CD4-positive, CD25-positive, alpha-beta regulatory T cell (primary cell): ENCODE measurements around the gene CHN1. TPM values are rescaled to one million over a fixed set of nuclear protein-coding genes. Genes with fewer than 3 reads are reported as not detected.

Source experiments
- ATAC-seq, 2 donors: fragments of 150-1000 bp; cut with Tn5 transposase; one replicate each; pipeline ENCODE4 v1.10.0; 2021; ENCODE audit warnings: low read depth in 2 of 2, moderate number of reproducible peaks in 2 of 2, moderate library complexity in 1 of 2
- DNase-seq, 3 donors: peaks; one replicate each; pipeline versions ENCODE4 v3.0.0 to v3.0.0-alpha.2; 2012 to 2022; ENCODE audit warnings: mixed read lengths in 1 of 3
- H3K27ac ChIP-seq: one replicate; pipeline ENCODE4 v1.7.0; 2013; ENCODE audit warnings: mild to moderate bottlenecking, low read length; ENCODE audit not compliant: insufficient read depth, poor library complexity, severe bottlenecking
- H3K27me3 ChIP-seq: one replicate; pipeline ENCODE4 v1.7.0; 2013; ENCODE audit warnings: low read length; ENCODE audit not compliant: control insufficient read depth, insufficient read depth
- H3K36me3 ChIP-seq: one replicate; pipeline ENCODE4 v1.7.0; 2013; ENCODE audit warnings: mild to moderate bottlenecking, low read length, moderate library complexity; ENCODE audit not compliant: control insufficient read depth, insufficient read depth
- H3K4me1 ChIP-seq: 2 replicates; pipeline ENCODE4 v1.7.0; 2013; ENCODE audit warnings: mild to moderate bottlenecking, low read length; ENCODE audit not compliant: insufficient read depth, control insufficient read depth, poor library complexity, severe bottlenecking
- H3K4me3 ChIP-seq: one replicate; pipeline ENCODE4 v1.7.0; 2013; ENCODE audit warnings: low read depth, mild to moderate bottlenecking, low read length, moderate library complexity
- H3K9me3 ChIP-seq, 2 experiments: 1 replicate in 1 of 2; 2 replicates in 1 of 2; pipeline ENCODE4 v1.7.0; 2013; ENCODE audit warnings: low read length in 2 of 2, mild to moderate bottlenecking in 1 of 2, moderate library complexity in 1 of 2; ENCODE audit not compliant: control insufficient read depth in 2 of 2
- H3K27ac Mint-ChIP-seq, 3 donors: one replicate each; pipeline ENCODE4 v1.8.0; 2020 to 2022; ENCODE audit warnings: mild to moderate bottlenecking in 3 of 3, mixed read lengths in 3 of 3, moderate library complexity in 2 of 3
- H3K27me3 Mint-ChIP-seq: one replicate; pipeline ENCODE4 v1.8.0; 2022; ENCODE audit warnings: mild to moderate bottlenecking, mixed read lengths
- H3K36me3 Mint-ChIP-seq: one replicate; pipeline ENCODE4 v1.8.0; 2020; ENCODE audit warnings: mixed read lengths
- H3K4me1 Mint-ChIP-seq, 4 donors: one replicate each; pipeline ENCODE4 v1.8.0; 2020 to 2022; ENCODE audit warnings: mixed read lengths in 4 of 4, mild to moderate bottlenecking in 1 of 4
- H3K4me3 Mint-ChIP-seq, 4 donors: one replicate each; pipeline ENCODE4 v1.8.0; 2020 to 2022; ENCODE audit warnings: mild to moderate bottlenecking in 4 of 4, mixed read lengths in 4 of 4, moderate library complexity in 3 of 4
- H3K9me3 Mint-ChIP-seq, 7 donors: one replicate each; pipeline ENCODE4 v1.8.0; 2020 to 2022; ENCODE audit warnings: mixed read lengths in 7 of 7, mild to moderate bottlenecking in 3 of 7, moderate library complexity in 2 of 7
- polyA plus RNA-seq, 4 donors: library from polyadenylated mRNA; unstranded; fragments of 300-500 nt; fragmentation: Illumina TruSeq; gene quantifications; one replicate each; pipeline ENCODE4 v1.2.3, GENCODE V29; 2021
- total RNA-seq: library from RNA; stranded (reverse); gene quantifications from one replicate; pipeline ENCODE4 v1.2.3, GENCODE V29; 2022

CHN1 gene
- total and polyA plus RNA-seq, 5 donors from 2014 or later = 6.6 to 17.9 (median 12.0) TPM

DNA sequence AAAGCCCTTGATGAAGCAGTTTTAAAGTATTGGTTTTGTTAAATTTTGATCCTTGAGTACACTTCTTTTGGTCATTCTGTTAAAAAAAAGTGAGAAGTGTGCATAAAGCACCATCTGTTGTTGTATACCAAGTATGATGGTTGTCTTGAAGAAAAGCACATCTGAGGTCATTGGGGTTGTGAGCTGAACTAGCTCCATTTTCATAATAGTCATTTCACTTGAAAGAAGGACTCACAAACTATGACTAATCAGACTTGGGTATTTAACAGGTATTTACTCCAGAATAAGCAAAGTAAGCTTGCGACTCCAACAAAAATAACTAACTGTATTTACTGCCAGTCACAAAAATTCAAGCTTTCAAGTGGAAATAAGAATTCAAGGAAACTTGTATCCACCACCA lies 35.1 kb downstream of the CHN1 start:
- H3K4me1 Mint-ChIP-seq = peaks cover 0 to 13% (median 2%) of the 10 kb centered on the region in 4 donors
- no peaks in the 10 kb centered on the region for H3K36me3 Mint-ChIP-seq
- no peaks in the 10 kb centered on the region for H3K9me3 Mint-ChIP-seq
- H3K4me1 ChIP-seq = no peaks in the 10 kb centered on the region
- no peak overlapping the region for H3K4me3 Mint-ChIP-seq
- H3K27ac Mint-ChIP-seq = no peak overlapping the region
- H3K9me3 ChIP-seq = no peaks in the 10 kb centered on the region
- ATAC-seq (no peak), DNase-seq (no peak)
- no peak overlapping the region for H3K4me3 ChIP-seq
- H3K36me3 ChIP-seq = no peaks in the 10 kb centered on the region
- H3K27me3 Mint-ChIP-seq = no peaks in the 10 kb centered on the region
- peaks cover 1% of the 10 kb centered on the region for H3K27me3 ChIP-seq
- no peak overlapping the region for H3K27ac ChIP-seq

DNA sequence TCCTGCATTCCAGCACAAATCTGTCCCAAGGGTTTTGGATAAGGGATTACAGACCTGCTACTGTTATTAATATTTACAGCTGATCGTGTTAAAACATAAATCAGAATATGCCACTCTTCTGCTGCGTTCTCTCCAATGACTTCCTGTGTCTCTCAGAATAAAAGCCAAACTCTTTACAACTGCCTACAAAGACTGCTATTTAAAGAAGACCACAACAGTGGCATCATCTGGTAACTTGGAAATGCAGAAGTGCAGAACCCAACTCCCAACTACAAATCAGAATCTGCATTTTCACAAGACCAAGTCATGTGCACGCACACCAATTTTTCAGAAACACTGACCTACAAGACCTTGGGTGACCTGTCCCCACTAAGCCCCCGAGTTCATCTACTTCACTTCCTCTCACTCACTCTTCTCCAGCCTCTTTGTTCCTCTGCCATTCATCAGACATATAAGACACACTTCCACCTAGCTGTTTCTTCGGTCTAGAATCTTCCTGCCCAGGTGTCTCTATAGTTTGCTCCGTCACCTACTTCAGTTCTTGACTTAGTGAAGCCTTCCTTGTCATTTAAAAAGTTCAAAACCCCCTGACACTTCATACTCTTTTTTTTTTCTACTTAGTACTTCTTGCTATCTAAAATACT lies 36.0 kb downstream of the CHN1 start:
- Mint-ChIP-seq H3K36me3 (no peaks in the 10 kb centered on the region), H3K4me1 (peaks cover 0 to 12% (median under 1%) of the 10 kb centered on the region in 4 donors)
- DNase-seq = peak in 1 of 3 donors; percentile 4

DNA sequence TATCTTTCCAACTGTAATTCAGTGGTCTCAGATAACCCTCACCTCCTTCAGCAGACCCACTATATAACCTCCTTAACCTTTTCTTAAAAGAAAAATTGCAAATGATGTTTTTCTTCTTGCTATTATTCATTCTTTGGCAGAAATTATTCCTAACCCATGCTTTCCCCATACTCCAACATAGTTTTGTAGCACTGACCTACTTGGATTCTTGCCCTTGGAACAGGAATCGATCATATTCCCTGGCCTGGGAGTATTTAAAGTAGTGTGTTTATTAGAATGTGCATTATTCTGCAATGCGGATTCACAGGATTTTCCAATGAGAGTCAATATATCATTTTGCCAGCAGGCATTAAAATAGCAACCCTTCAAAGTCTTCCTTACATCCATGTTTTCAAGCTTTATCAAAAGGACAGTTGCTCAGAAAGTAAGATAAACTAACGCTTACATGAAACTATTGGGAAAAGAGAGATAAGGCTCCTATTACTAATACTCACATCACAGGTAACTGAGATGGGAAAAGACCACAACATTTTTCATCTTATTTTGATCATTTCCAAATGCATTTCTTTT lies 37.4 kb downstream of the CHN1 start:
- H3K4me3 ChIP-seq = no peak overlapping the region
- no peaks in the 10 kb centered on the region for H3K9me3 Mint-ChIP-seq
- no peaks in the 10 kb centered on the region for H3K36me3 Mint-ChIP-seq
- H3K27ac ChIP-seq = no peak overlapping the region
- no peak for ATAC-seq
- H3K27me3 Mint-ChIP-seq = no peaks in the 10 kb centered on the region
- H3K27ac Mint-ChIP-seq = no peak overlapping the region
- H3K36me3 ChIP-seq = no peaks in the 10 kb centered on the region
- peaks cover 1% of the 10 kb centered on the region for H3K27me3 ChIP-seq
- H3K4me1 Mint-ChIP-seq = peaks cover 0 to 12% (median 3%) of the 10 kb centered on the region in 4 donors
- no peaks in the 10 kb centered on the region for H3K9me3 ChIP-seq
- H3K4me1 ChIP-seq = no peaks in the 10 kb centered on the region
- DNase-seq = no peak
- no peak overlapping the region for H3K4me3 Mint-ChIP-seq

More for the DNA sequence above, 36.0 kb downstream of the CHN1 start:
- ATAC-seq = no peak
- Mint-ChIP-seq H3K27me3 (no peaks in the 10 kb centered on the region), H3K27ac (no peak overlapping the region), H3K9me3 (no peaks in the 10 kb centered on the region), H3K4me3 (no peak overlapping the region)
- no peaks in the 10 kb centered on the region for H3K36me3 ChIP-seq
- H3K27ac ChIP-seq = no peak overlapping the region
- no peaks in the 10 kb centered on the region for H3K9me3 ChIP-seq
- H3K4me1 ChIP-seq = no peaks in the 10 kb centered on the region
- peaks cover 1% of the 10 kb centered on the region for H3K27me3 ChIP-seq
- H3K4me3 ChIP-seq = no peak overlapping the region

DNA sequence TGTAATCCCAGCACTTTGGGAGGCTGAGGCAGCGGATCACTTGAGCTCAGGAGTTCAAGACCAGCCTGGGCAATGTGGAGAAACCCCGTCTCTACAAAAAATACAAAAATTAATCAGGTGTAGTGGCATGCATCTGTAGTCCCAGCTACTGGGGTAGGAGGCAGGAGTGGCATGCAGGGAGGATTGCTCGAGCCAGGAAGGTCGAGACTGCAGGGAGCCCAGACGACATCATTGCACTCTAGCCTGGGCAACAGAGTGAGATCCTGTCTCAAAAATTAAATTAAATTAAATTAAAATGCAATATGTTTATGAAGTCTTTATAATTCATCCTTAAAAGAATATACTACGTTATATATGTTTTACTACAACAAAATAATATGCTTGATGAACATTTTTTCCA lies 38.1 kb downstream of the CHN1 start:
- Histone ChIP-seq H3K4me3 (no peak overlapping the region), H3K27me3 (no peaks in the 10 kb centered on the region), H3K36me3 (no peaks in the 10 kb centered on the region), H3K9me3 (no peaks in the 10 kb centered on the region), H3K4me1 (no peaks in the 10 kb centered on the region), H3K27ac (no peak overlapping the region)
- peaks cover 0 to 12% (median 3%) of the 10 kb centered on the region in 4 donors for H3K4me1 Mint-ChIP-seq
- DNase-seq (no peak), ATAC-seq (no peak)
- no peak overlapping the region for H3K4me3 Mint-ChIP-seq
- no peak overlapping the region for H3K27ac Mint-ChIP-seq
- no peaks in the 10 kb centered on the region for H3K27me3 Mint-ChIP-seq
- H3K36me3 Mint-ChIP-seq = no peaks in the 10 kb centered on the region
- H3K9me3 Mint-ChIP-seq = no peaks in the 10 kb centered on the region

DNA sequence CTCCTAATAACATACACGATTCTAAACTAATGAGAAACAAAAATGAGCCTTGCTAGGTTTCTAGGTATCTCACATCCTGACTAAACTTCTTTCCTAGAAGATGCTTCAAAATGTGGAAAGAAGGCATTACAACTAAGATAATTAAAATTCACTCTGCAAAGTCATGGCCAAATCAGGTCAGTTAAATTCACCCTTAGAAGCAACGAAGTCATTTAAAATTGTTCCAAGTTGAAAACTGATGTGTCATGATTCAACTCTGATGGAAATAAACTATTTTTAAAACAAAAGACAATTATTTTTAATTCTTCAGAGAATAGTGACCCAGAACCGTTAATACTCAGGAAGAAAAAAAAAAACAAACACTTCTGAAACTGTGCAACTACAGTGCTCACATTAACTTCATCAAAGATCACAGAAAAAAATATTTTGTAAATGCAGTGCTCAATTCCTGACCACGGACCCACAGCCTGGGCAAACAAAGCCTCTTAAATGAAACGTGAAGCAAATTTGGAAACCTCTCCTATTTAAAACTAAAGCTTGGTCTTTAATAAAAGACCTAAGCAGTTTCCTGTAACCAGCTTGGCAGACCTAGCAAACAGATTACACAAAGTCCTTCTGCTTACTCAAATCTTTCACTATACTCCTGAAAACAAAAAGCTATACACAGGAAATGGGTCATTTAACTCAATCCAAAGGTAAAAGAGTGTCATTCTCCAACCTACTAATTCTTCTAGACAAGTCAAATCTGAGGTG lies 39.0 kb downstream of the CHN1 start:
- Histone ChIP-seq H3K27me3 (no peaks in the 10 kb centered on the region), H3K4me3 (no peak overlapping the region), H3K36me3 (no peaks in the 10 kb centered on the region), H3K27ac (no peak overlapping the region), H3K4me1 (no peaks in the 10 kb centered on the region), H3K9me3 (no peaks in the 10 kb centered on the region)
- H3K4me1 Mint-ChIP-seq = peaks cover 0 to 12% (median 3%) of the 10 kb centered on the region in 4 donors
- H3K27ac Mint-ChIP-seq = peak overlapping the region in 1 of 3 donors; percentile 65
- no peak overlapping the region for H3K4me3 Mint-ChIP-seq
- ATAC-seq = no peak
- H3K36me3 Mint-ChIP-seq = no peaks in the 10 kb centered on the region
- no peaks in the 10 kb centered on the region for H3K9me3 Mint-ChIP-seq
- DNase-seq = peak in 1 of 3 donors; percentile 37
- no peaks in the 10 kb centered on the region for H3K27me3 Mint-ChIP-seq

DNA sequence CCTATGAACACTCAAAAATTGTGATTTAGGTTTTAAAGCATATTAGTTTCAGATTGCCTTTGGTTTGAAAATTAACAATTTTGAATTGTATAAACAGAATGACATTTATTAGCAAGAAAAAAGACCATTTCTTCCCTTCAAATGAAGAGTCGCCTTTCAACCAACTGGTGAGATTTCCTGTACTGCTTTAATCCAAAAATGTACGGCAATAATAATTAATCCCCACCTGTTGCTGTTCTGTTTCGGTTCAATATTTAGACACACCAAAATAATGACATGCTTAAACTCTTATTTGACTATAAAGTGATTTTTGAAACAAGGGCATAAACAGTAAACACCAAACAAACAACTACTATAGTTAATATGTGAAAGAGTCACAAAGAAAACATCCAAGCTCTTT lies 39.6 kb downstream of the CHN1 start:
- no peak overlapping the region for H3K27ac Mint-ChIP-seq
- no peak for ATAC-seq

DNA sequence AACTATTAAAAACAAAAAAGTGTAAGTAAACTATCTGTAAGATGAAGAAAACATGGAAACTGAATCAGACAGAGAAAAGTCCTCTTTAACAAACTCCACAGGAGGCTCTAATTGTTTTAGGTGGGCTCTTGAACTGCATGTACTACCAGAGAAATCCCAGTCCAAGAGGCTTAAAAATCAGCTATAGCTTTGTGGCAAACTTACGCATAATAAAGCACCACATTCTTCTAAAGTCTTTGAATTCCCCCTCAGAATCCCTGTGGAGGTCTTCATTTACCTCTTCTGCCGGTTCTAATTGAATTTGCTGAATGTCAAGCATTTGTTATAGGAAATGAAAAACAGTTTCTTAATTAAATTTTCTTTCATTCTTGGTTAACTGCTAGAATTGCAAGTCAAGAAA lies 40.8 kb downstream of the CHN1 start:
- Histone ChIP-seq H3K4me3 (no peak overlapping the region), H3K9me3 (no peaks in the 10 kb centered on the region), H3K27ac (no peak overlapping the region), H3K27me3 (no peaks in the 10 kb centered on the region), H3K36me3 (no peaks in the 10 kb centered on the region), H3K4me1 (no peaks in the 10 kb centered on the region)
- Mint-ChIP-seq H3K4me3 (no peak overlapping the region), H3K9me3 (no peaks in the 10 kb centered on the region), H3K4me1 (peaks cover 0 to 13% (median 3%) of the 10 kb centered on the region in 4 donors), H3K27ac (no peak overlapping the region), H3K36me3 (no peaks in the 10 kb centered on the region), H3K27me3 (no peaks in the 10 kb centered on the region)
- no peak for DNase-seq
- no peak for ATAC-seq

More for the DNA sequence above, 39.6 kb downstream of the CHN1 start:
- no peaks in the 10 kb centered on the region for H3K27me3 Mint-ChIP-seq
- Histone ChIP-seq H3K27me3 (no peaks in the 10 kb centered on the region), H3K27ac (no peak overlapping the region), H3K4me3 (no peak overlapping the region), H3K36me3 (no peaks in the 10 kb centered on the region), H3K4me1 (no peaks in the 10 kb centered on the region), H3K9me3 (no peaks in the 10 kb centered on the region)
- H3K9me3 Mint-ChIP-seq = no peaks in the 10 kb centered on the region
- H3K36me3 Mint-ChIP-seq = no peaks in the 10 kb centered on the region
- H3K4me3 Mint-ChIP-seq = no peak overlapping the region
- peaks cover 0 to 14% (median 3%) of the 10 kb centered on the region in 4 donors for H3K4me1 Mint-ChIP-seq
- DNase-seq = no peak
